Peyer's patch (tissue), 4 donors: ENCODE measurements around the gene NOD1. TPM values are rescaled to one million over a fixed set of nuclear protein-coding genes. Genes with fewer than 3 reads are reported as not detected.
"Not testable (repeated sequence)": the region's sequence is repeated elsewhere in the genome, so short reads cannot be mapped to it uniquely, and the experiment has no call there.

ENCODE experiments used
- DNase-seq, 3 donors: peaks; one replicate each; pipeline ENCODE4 v3.0.0-alpha.2; 2017 to 2019
- H3K27ac ChIP-seq, 4 donors: fragments of 200-600 bp; sonication (generic); one replicate each; pipeline ENCODE4 v1.5.1; 2016 to 2019
- H3K27me3 ChIP-seq, 2 donors: fragments of 200-600 bp; sonication (generic); one replicate each; pipeline ENCODE4 v1.5.1; 2019
- H3K36me3 ChIP-seq, 3 donors: fragments of 200-600 bp; sonication (generic); one replicate each; pipeline ENCODE4 v1.5.1; 2016 to 2019
- H3K4me1 ChIP-seq, 4 donors: fragments of 200-600 bp; sonication (generic); one replicate each; pipeline ENCODE4 v1.5.1; 2016 to 2019
- H3K4me3 ChIP-seq, 4 donors: fragments of 200-600 bp; sonication (generic); 1 replicate in 3 of 4; 2 replicates in 1 of 4; pipeline ENCODE4 v1.5.1; 2016 to 2019; ENCODE audit warnings: mild to moderate bottlenecking in 1 of 4
- H3K9me3 ChIP-seq, 4 donors: fragments of 200-600 bp; sonication (generic); one replicate each; pipeline ENCODE4 v1.5.1; 2016 to 2019; ENCODE audit warnings: mild to moderate bottlenecking in 1 of 4
- CTCF ChIP-seq, 6 experiments: fragments of 450-650 bp in 4 of 6; fragments of 200-600 bp in 2 of 6; sonication (generic) in 1 of 6; IDR thresholded peaks; one replicate each; pipeline ENCODE4 v1.5.1; 2017 to 2019; ENCODE audit warnings: antibody characterized with exemption in 6 of 6, mild to moderate bottlenecking in 3 of 6, moderate library complexity in 1 of 6
- POLR2A ChIP-seq, 2 donors: fragments of 450-650 bp; IDR thresholded peaks; one replicate each; pipeline ENCODE4 v1.5.1; 2017; ENCODE audit warnings: antibody characterized with exemption in 2 of 2, mild to moderate bottlenecking in 2 of 2, moderate library complexity in 2 of 2
- total RNA-seq, 4 donors: library from RNA; depleted of rRNA; stranded (reverse); fragments of >200 nt; gene quantifications; one replicate each; pipeline ENCODE4 v1.1.0, GENCODE V29; 2016

The NOD1 gene
- total RNA-seq, 4 donors from 2014 or later, result 4.0 to 29.7 (median 21.0) TPM

GRCh38 chr7:30424506-30424905, 54.1 kb downstream of the NOD1 start:
- H3K36me3 ChIP-seq, result peaks cover 0 to 23% (median 0%) of the 10 kb centered on the region in 3 donors
- H3K4me1 ChIP-seq, result peaks cover 0 to 7% (median 0%) of the 10 kb centered on the region in 4 donors
- H3K4me3 ChIP-seq, result no peak overlapping the region
- TF ChIP-seq POLR2A (IDR thresholded peaks at IDR 0.05) (no peak), CTCF (IDR thresholded peaks at IDR 0.05) (no peak)
- no peak overlapping the region for H3K27ac ChIP-seq
- no peaks in the 10 kb centered on the region for H3K27me3 ChIP-seq
- no peaks in the 10 kb centered on the region for H3K9me3 ChIP-seq
- DNase-seq, result no peak

- DNase-seq, result no peak
- H3K36me3 ChIP-seq, result peaks cover 0 to 23% (median 0%) of the 10 kb centered on the region in 3 donors
- H3K27me3 ChIP-seq, result no peaks in the 10 kb centered on the region
- no peak overlapping the region for H3K4me3 ChIP-seq
- H3K27ac ChIP-seq, result no peak overlapping the region
- TF ChIP-seq CTCF (IDR thresholded peaks at IDR 0.05), result no peak
- TF ChIP-seq POLR2A (IDR thresholded peaks at IDR 0.05), result no peak
- H3K9me3 ChIP-seq, result no peaks in the 10 kb centered on the region
- H3K4me1 ChIP-seq, result peaks cover 0 to under 1% (median 0%) of the 10 kb centered on the region in 4 donors
Observed at GRCh38 chr7:30423788-30424505, 54.6 kb downstream of the NOD1 start.

GRCh38 chr7:30422922-30423321, 55.7 kb downstream of the NOD1 start:
- H3K27me3 ChIP-seq, result no peaks in the 10 kb centered on the region
- H3K4me3 ChIP-seq, result no peak overlapping the region
- DNase-seq, result no peak
- H3K4me1 ChIP-seq, result no peaks in the 10 kb centered on the region
- no peaks in the 10 kb centered on the region for H3K9me3 ChIP-seq
- TF ChIP-seq CTCF (IDR thresholded peaks at IDR 0.05) (no peak), POLR2A (IDR thresholded peaks at IDR 0.05) (no peak)
- H3K36me3 ChIP-seq, result peaks cover 0 to 23% (median 0%) of the 10 kb centered on the region in 3 donors
- no peak overlapping the region for H3K27ac ChIP-seq

GRCh38 chr7:30421647-30422196, 56.9 kb downstream of the NOD1 start:
- Histone ChIP-seq H3K27ac (no peak overlapping the region), H3K4me3 (no peak overlapping the region), H3K9me3 (no peaks in the 10 kb centered on the region), H3K4me1 (no peaks in the 10 kb centered on the region), H3K36me3 (peaks cover 0 to 16% (median 0%) of the 10 kb centered on the region in 3 donors), H3K27me3 (no peaks in the 10 kb centered on the region)
- DNase-seq, result no peak
- TF ChIP-seq POLR2A (IDR thresholded peaks at IDR 0.05) (no peak), CTCF (IDR thresholded peaks at IDR 0.05) (no peak)

- Histone ChIP-seq H3K36me3 (peaks cover 0 to 15% (median 0%) of the 10 kb centered on the region in 3 donors), H3K27ac (no peak overlapping the region), H3K4me1 (no peaks in the 10 kb centered on the region), H3K27me3 (no peaks in the 10 kb centered on the region), H3K9me3 (no peaks in the 10 kb centered on the region), H3K4me3 (no peak overlapping the region)
- no peak for TF ChIP-seq POLR2A (IDR thresholded peaks at IDR 0.05)
- TF ChIP-seq CTCF (IDR thresholded peaks at IDR 0.05), result no peak
- no peak for DNase-seq
Observed at GRCh38 chr7:30420662-30421061, 57.9 kb downstream of the NOD1 start.

GRCh38 chr7:30420080-30420479, 58.5 kb downstream of the NOD1 start:
- H3K4me1 ChIP-seq, H3K27me3 ChIP-seq, DNase-seq, H3K27ac ChIP-seq, H3K9me3 ChIP-seq, H3K4me3 ChIP-seq, H3K36me3 ChIP-seq: not testable (repeated sequence)
